ENCODE data around the gene ARPC5L.

DNA sequence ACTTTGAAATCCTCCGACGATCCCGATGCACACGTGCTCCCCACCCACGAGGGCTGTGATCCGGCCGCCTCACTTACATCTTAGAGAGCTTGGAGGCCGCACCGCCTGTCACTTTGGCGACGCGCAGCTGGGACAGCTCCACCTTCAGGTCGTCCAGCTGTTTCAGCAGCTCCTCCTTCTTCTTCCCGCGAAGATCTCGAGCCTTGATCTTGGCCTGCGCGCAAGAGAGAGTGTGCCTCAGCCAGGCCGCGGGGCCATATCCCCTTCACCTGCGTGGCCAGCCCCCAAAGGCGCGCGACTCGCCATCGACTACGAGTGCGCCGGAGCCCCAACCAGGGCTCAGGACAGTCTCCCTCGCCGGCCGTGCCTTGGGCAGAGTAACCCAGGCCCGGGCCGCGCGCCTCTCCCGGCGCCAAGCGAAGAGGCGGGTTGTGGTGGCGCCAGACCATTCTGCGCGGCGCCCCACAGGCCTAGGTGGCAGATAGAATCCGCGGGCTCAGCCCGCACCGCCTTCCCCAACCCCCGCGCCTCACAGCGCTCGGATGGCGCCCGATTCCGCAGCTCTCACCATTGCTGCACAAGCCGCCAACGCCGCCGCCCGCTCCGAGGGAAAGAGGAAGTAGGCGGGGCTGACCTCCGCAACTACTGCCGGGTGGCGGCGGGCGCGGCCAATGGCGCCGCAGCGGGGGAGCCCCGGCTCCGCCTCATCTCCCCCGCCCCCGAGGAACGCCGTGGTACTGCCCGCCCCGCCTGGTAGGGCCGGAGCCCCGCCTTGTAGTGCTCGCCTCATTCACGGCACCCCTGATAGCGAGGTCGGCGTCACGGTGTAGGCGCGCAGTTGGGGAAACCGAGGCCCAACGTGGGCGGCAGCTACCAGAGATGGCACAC is at the start of gene ARPC5L, which contains the start of gene RPL35:
- TF ChIP-seq, protein P1, sequence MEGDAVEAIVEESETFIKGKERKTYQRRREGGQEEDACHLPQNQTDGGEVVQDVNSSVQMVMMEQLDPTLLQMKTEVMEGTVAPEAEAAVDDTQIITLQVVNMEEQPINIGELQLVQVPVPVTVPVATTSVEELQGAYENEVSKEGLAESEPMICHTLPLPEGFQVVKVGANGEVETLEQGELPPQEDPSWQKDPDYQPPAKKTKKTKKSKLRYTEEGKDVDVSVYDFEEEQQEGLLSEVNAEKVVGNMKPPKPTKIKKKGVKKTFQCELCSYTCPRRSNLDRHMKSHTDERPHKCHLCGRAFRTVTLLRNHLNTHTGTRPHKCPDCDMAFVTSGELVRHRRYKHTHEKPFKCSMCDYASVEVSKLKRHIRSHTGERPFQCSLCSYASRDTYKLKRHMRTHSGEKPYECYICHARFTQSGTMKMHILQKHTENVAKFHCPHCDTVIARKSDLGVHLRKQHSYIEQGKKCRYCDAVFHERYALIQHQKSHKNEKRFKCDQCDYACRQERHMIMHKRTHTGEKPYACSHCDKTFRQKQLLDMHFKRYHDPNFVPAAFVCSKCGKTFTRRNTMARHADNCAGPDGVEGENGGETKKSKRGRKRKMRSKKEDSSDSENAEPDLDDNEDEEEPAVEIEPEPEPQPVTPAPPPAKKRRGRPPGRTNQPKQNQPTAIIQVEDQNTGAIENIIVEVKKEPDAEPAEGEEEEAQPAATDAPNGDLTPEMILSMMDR (IDR thresholded peaks at IDR 0.05; ENCODE audit: insufficient read depth, low read depth, low read length): no peak
- no peak for TF ChIP-seq EZH2 (IDR thresholded peaks at IDR 0.05; ENCODE audit: insufficient read depth, low read length)
